Suprapubic skin (tissue), 3 donors: ENCODE results near the gene ENDOD1.

Experiments used
- POLR2A ChIP-seq, 2 donors: fragments of 450-650 bp; IDR thresholded peaks; one replicate each; pipeline ENCODE4 v1.6.1; 2017; ENCODE audit warnings: antibody characterized with exemption in 2 of 2, mild to moderate bottlenecking in 2 of 2, moderate library complexity in 2 of 2
- TF ChIP-seq, protein P1 (sequence below), 2 donors: fragments of 200-600 bp in 1 of 2; fragments of 450-650 bp in 1 of 2; sonication (generic) in 1 of 2; IDR thresholded peaks; one replicate each; pipeline ENCODE4 v1.5.1; 2016 to 2019; ENCODE audit warnings: antibody characterized with exemption in 2 of 2, mild to moderate bottlenecking in 1 of 2, moderate library complexity in 1 of 2

DNA sequence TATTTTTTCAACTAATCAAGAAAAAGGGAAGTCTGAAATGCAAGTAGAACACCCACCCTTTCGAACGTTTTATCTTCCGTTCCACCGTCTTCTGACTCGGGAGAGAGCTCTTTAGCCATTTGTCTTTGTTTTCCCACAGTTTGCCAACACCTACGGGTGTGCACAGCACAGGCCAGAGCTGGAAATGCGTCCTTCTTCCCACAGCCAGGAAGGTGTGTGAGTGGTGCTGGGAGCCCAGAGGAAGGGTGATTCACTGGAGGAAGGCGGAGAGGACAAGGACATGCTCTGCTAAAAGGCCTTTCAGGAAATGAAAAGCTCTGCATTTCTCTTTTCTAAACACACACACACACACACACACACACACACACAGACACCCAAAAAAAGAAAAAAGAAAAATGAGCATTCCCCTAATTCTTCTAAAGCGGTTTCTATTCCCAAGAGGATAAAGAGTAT, 18.5 kb downstream of the ENDOD1 start:
- TF ChIP-seq, protein P1, sequence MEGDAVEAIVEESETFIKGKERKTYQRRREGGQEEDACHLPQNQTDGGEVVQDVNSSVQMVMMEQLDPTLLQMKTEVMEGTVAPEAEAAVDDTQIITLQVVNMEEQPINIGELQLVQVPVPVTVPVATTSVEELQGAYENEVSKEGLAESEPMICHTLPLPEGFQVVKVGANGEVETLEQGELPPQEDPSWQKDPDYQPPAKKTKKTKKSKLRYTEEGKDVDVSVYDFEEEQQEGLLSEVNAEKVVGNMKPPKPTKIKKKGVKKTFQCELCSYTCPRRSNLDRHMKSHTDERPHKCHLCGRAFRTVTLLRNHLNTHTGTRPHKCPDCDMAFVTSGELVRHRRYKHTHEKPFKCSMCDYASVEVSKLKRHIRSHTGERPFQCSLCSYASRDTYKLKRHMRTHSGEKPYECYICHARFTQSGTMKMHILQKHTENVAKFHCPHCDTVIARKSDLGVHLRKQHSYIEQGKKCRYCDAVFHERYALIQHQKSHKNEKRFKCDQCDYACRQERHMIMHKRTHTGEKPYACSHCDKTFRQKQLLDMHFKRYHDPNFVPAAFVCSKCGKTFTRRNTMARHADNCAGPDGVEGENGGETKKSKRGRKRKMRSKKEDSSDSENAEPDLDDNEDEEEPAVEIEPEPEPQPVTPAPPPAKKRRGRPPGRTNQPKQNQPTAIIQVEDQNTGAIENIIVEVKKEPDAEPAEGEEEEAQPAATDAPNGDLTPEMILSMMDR (IDR thresholded peaks at IDR 0.05) = no peak
- no peak for TF ChIP-seq POLR2A (IDR thresholded peaks at IDR 0.05)
